H1 (cell line): ENCODE measurements around the gene MOCS1. TPM values are rescaled to one million over a fixed set of nuclear protein-coding genes. Genes with fewer than 3 reads are reported as not detected.

ENCODE experiments used
- CTCF ChIA-PET: fragments of 300-600 bp; sonication (Branson Sonifier 250); formaldehyde crosslinking; loops from one replicate; lab custom pipeline; 2021; ENCODE audit not compliant: partially characterized antibody; lab: Charles Lee
- POLR2A ChIA-PET: fragments of 300-600 bp; sonication (Branson Sonifier 250); formaldehyde crosslinking; loops from one replicate; lab custom pipeline; 2021; ENCODE audit warnings: inconsistent platforms; ENCODE audit not compliant: partially characterized antibody; lab: Charles Lee
- DNase-seq, 2 experiments: peaks; one replicate each; pipeline versions ENCODE4 v3.0.0 to v3.0.0-alpha.2; 2010 to 2022; ENCODE audit warnings: low spot score in 2 of 2, low read depth in 1 of 2, mixed read lengths in 1 of 2
- FAIRE-seq: peaks from 2 replicates; lab custom pipeline; 2011; peaks lifted over from hg19 to GRCh38; lab: Jason Lieb, UNC
- H2AFZ ChIP-seq: 2 replicates; pipeline ENCODE4 v1.8.1; 2012; ENCODE audit warnings: low read length, inconsistent platforms
- H2AK5ac ChIP-seq: 2 replicates; pipeline ENCODE4 v1.6.1; 2013; ENCODE audit warnings: low read depth, low read length
- H2BK120ac ChIP-seq: replicated peaks from 2 replicates; pipeline ENCODE3; 2013; ENCODE audit warnings: low read depth, low read length, inconsistent platforms
- H2BK12ac ChIP-seq: 2 replicates; pipeline ENCODE4 v1.6.1; 2013; ENCODE audit warnings: low read depth, low read length
- H2BK15ac ChIP-seq: 2 replicates; pipeline ENCODE4 v1.6.1; 2013; ENCODE audit warnings: low read length
- H2BK20ac ChIP-seq: 2 replicates; pipeline ENCODE4 v1.6.1; 2013; ENCODE audit warnings: low read length
- H2BK5ac ChIP-seq: 2 replicates; pipeline ENCODE4 v1.6.1; 2013; ENCODE audit warnings: low read depth, low read length
- H3K14ac ChIP-seq: 2 replicates; pipeline ENCODE4 v1.6.1; 2013; ENCODE audit warnings: inconsistent platforms; ENCODE audit not compliant: insufficient read length
- H3K18ac ChIP-seq: 2 replicates; pipeline ENCODE4 v1.6.1; 2013; ENCODE audit warnings: low read length; ENCODE audit errors: extremely low read depth
- H3K23ac ChIP-seq: 2 replicates; pipeline ENCODE4 v1.6.1; 2013; ENCODE audit warnings: inconsistent platforms; ENCODE audit not compliant: insufficient read length
- H3K23me2 ChIP-seq: 2 replicates; pipeline ENCODE4 v1.6.1; 2013; ENCODE audit warnings: low read depth, low read length
- H3K27ac ChIP-seq: 2 replicates; pipeline ENCODE4 v1.6.1; 2011; ENCODE audit warnings: low read depth, low read length, inconsistent platforms
- H3K27me3 ChIP-seq, 4 experiments: replicated peaks in 1 of 4; 1 replicate in 1 of 4; 2 replicates in 3 of 4; pipeline versions ENCODE4 v1.6.1 to v1.8.1; 2011 to 2013; ENCODE audit warnings: low read length in 3 of 4, mild to moderate bottlenecking in 3 of 4, inconsistent platforms in 2 of 4, mixed read lengths in 2 of 4, moderate library complexity in 1 of 4; ENCODE audit not compliant: control insufficient read depth in 3 of 4, insufficient read depth in 3 of 4; ENCODE audit errors: extremely low read depth in 1 of 4
- H3K36me3 ChIP-seq, 4 experiments: 2 replicates each; pipeline versions ENCODE4 v1.6.1 to v1.8.1; 2011 to 2013; ENCODE audit warnings: mild to moderate bottlenecking in 4 of 4, low read length in 3 of 4, moderate library complexity in 2 of 4, control low read depth in 1 of 4, inconsistent platforms in 1 of 4; ENCODE audit not compliant: insufficient read depth in 4 of 4, control insufficient read depth in 2 of 4
- H3K4ac ChIP-seq: replicated peaks from 2 replicates; pipeline ENCODE3; 2013; ENCODE audit warnings: low read length, low read depth, mixed read lengths, inconsistent platforms; ENCODE audit not compliant: insufficient read length
- H3K4me1 ChIP-seq, 4 experiments: replicated peaks in 1 of 4; 1 replicate in 1 of 4; 2 replicates in 3 of 4; pipeline versions ENCODE4 v1.6.1 to v1.8.1; 2011 to 2013; ENCODE audit warnings: low read length in 3 of 4, inconsistent platforms in 2 of 4, mixed read lengths in 1 of 4; ENCODE audit not compliant: insufficient read depth in 4 of 4, control insufficient read depth in 3 of 4
- H3K4me2 ChIP-seq, 2 experiments: 2 replicates each; pipeline versions ENCODE4 v1.6.1 to v1.8.1; 2011 to 2013; ENCODE audit warnings: low read depth in 2 of 2, low read length in 2 of 2, control low read depth in 1 of 2, inconsistent platforms in 1 of 2, mild to moderate bottlenecking in 1 of 2; ENCODE audit not compliant: insufficient read depth in 1 of 2
- H3K4me3 ChIP-seq, 4 experiments: fragments of 200-600, 300-600 bp in 1 of 4; sonication (generic), shearing (Covaris generic), sonication (Bioruptor Twin) in 1 of 4; 2 replicates each; pipeline versions ENCODE4 v1.5.1 to v1.8.1; 2011 to 2016; ENCODE audit warnings: low read length in 4 of 4, low read depth in 3 of 4, control low read depth in 2 of 4, inconsistent platforms in 2 of 4, mild to moderate bottlenecking in 2 of 4, mixed read lengths in 1 of 4, moderate library complexity in 1 of 4; ENCODE audit not compliant: insufficient read depth in 2 of 4; ENCODE audit errors: extremely low read depth in 1 of 4
- H3K56ac ChIP-seq: replicated peaks from 2 replicates; pipeline ENCODE3; 2013; ENCODE audit warnings: low read depth, mild to moderate bottlenecking, mixed read lengths, low read length, inconsistent platforms; ENCODE audit not compliant: insufficient read length
- H3K79me1 ChIP-seq: 2 replicates; pipeline ENCODE4 v1.6.1; 2013; ENCODE audit warnings: low read depth, low read length, control low read depth
- H3K79me2 ChIP-seq, 2 experiments: 2 replicates each; pipeline versions ENCODE4 v1.6.1 to v1.8.1; 2012 to 2013; ENCODE audit warnings: low read length in 2 of 2, mild to moderate bottlenecking in 2 of 2, inconsistent platforms in 1 of 2; ENCODE audit not compliant: insufficient read depth in 2 of 2, control insufficient read depth in 1 of 2
- H3K9ac ChIP-seq, 4 experiments: replicated peaks in 1 of 4; 1 replicate in 1 of 4; 2 replicates in 3 of 4; pipeline versions ENCODE4 v1.6.1 to v1.8.1; 2011 to 2013; ENCODE audit warnings: low read depth in 3 of 4, low read length in 3 of 4, control low read depth in 2 of 4, mild to moderate bottlenecking in 2 of 4, moderate library complexity in 2 of 4, inconsistent platforms in 1 of 4; ENCODE audit errors: extremely low read depth in 1 of 4
- H3K9me3 ChIP-seq, 2 experiments: 2 replicates each; pipeline versions ENCODE4 v1.6.1 to v1.8.1; 2012 to 2013; ENCODE audit warnings: mild to moderate bottlenecking in 2 of 2, moderate library complexity in 2 of 2, control low read depth in 1 of 2, inconsistent platforms in 1 of 2, low read depth in 1 of 2, low read length in 1 of 2, mixed read lengths in 1 of 2; ENCODE audit not compliant: insufficient read depth in 2 of 2
- H4K20me1 ChIP-seq, 2 experiments: replicated peaks in 1 of 2; 2 replicates each; pipeline versions ENCODE3 to v1.8.1; 2011 to 2013; ENCODE audit warnings: inconsistent platforms in 2 of 2, low read length in 2 of 2, mild to moderate bottlenecking in 1 of 2; ENCODE audit not compliant: insufficient read depth in 2 of 2, control insufficient read depth in 1 of 2
- H4K5ac ChIP-seq: 2 replicates; pipeline ENCODE4 v1.6.1; 2013; ENCODE audit warnings: low read length, low read depth, mixed read lengths, inconsistent platforms; ENCODE audit not compliant: insufficient read length
- H4K8ac ChIP-seq: 2 replicates; pipeline ENCODE4 v1.8.0; 2013; ENCODE audit warnings: mild to moderate bottlenecking, moderate library complexity, low read length, inconsistent platforms; ENCODE audit not compliant: insufficient read depth; ENCODE audit errors: extremely low read depth
- H4K91ac ChIP-seq: replicated peaks from 2 replicates; pipeline ENCODE3; 2013; ENCODE audit warnings: low read length, mixed read lengths, inconsistent platforms; ENCODE audit not compliant: insufficient read length
- EP300 ChIP-seq, 2 experiments: IDR thresholded peaks; 1 replicate in 1 of 2; 2 replicates in 1 of 2; pipeline ENCODE4 v1.6.1; 2011 to 2012; ENCODE audit warnings: low read depth in 2 of 2, low read length in 2 of 2, mild to moderate bottlenecking in 2 of 2, borderline replicate concordance in 1 of 2, inconsistent platforms in 1 of 2, moderate library complexity in 1 of 2
- FOSL1 ChIP-seq: IDR thresholded peaks from 2 replicates; pipeline ENCODE4 v1.6.1; 2011; ENCODE audit warnings: mild to moderate bottlenecking, low read depth, low read length, moderate library complexity; ENCODE audit not compliant: insufficient read depth
- NANOG ChIP-seq: IDR thresholded peaks from 2 replicates; pipeline ENCODE4 v1.6.1; 2011; ENCODE audit warnings: low read length, low read depth, mild to moderate bottlenecking, inconsistent platforms; ENCODE audit not compliant: insufficient read depth, poor library complexity, severe bottlenecking
- SP2 ChIP-seq: IDR thresholded peaks from 2 replicates; pipeline ENCODE4 v1.6.1; 2012; ENCODE audit warnings: mild to moderate bottlenecking, low read length, inconsistent platforms
- TBP ChIP-seq: IDR thresholded peaks from 2 replicates; pipeline ENCODE4 v1.6.1; 2011; ENCODE audit warnings: low read depth, low read length, improper control_type of control experiment
- WGBS, 2 experiments: shearing (Covaris generic) in 1 of 2; methylation state at CpG; one replicate each; pipeline versions ENCODE4 v1.1.6 to v1.1.7; 2013 to 2015; ENCODE audit warnings: low lambda C conversion rate in 2 of 2, mixed read lengths in 2 of 2, inconsistent platforms in 1 of 2, low coverage in 1 of 2, missing lambda C conversion rate in 1 of 2; ENCODE audit not compliant: insufficient replicate concordance in 2 of 2, insufficient coverage in 1 of 2, insufficient read length in 1 of 2; ENCODE audit errors: extremely low coverage in 1 of 2, missing lambda C conversion rate in 1 of 2; 5-methylcytosine and 5-hydroxymethylcytosine counted together
- polyA plus RNA-seq, 7 experiments: library from polyadenylated mRNA; depleted of rRNA in 3 of 7; stranded (reverse) in 5 of 7; unstranded in 2 of 7; fragments of >200 nt in 5 of 7; fragments of 200-250 nt in 2 of 7; gene quantifications; 1 replicate in 5 of 7; 2 replicates in 1 of 7; 4 replicates in 1 of 7; pipeline versions ENCODE4 v1.2.1 to v1.2.3, GENCODE V29; 2011 to 2013; ENCODE audit warnings: missing spikeins in 2 of 7, mixed read lengths in 2 of 7
- total RNA-seq: library from RNA; stranded (reverse); fragmentation: NEBNext Ultra II Directional; extraction: Animal tissue kit (Norgen Biotek cat#: 25700); gene quantifications from 2 replicates; pipeline ENCODE4 v1.2.1, GENCODE V29; 2021

Gene MOCS1
- total and polyA plus RNA-seq, 2 of the 8 experiments (the other 6 are each of a cell fraction or from before 2014, with no cell fraction given): 13.4 to 19.7 TPM

GRCh38 chr6:39926668-39927067, 7.6 kb downstream of the MOCS1 start:
- no peak overlapping the region for H2AK5ac ChIP-seq
- DNase-seq (no peak), FAIRE-seq (no peak)
- H3K27me3 ChIP-seq: peaks cover 0 to 1% (median 0%) of the 10 kb centered on the region in 4 experiments; a peak in 1 of 7 replicates
- peaks cover 0 to 1% of the 10 kb centered on the region in 2 experiments for H4K20me1 ChIP-seq
- peaks cover 3 to 22% (median 10%) of the 10 kb centered on the region in 4 experiments for H3K36me3 ChIP-seq
- H3K9ac ChIP-seq: no peak overlapping the region
- ChIA-PET CTCF (no interaction called here), POLR2A (interaction anchor here (2.1 kb wide), 1 partner anchor 23 kb away, joined by 6 read pairs; no protein-coding TSS in a partner anchor)
- peaks cover 0 to 7% of the 10 kb centered on the region in 2 experiments; a peak in 2 of 4 replicates for H3K9me3 ChIP-seq
- no peak for TF ChIP-seq FOSL1
- no peak for TF ChIP-seq TBP
- TF ChIP-seq SP2: no peak
- no peak for TF ChIP-seq NANOG
- TF ChIP-seq EP300 (IDR thresholded peaks at IDR 0.05; ENCODE audit: borderline replicate concordance in 1 of 2, low read depth in 2 of 2, low read length in 2 of 2): no peak
- no peak overlapping the region for H4K5ac ChIP-seq
- H2BK12ac ChIP-seq: no peak overlapping the region
- H3K23me2 ChIP-seq: no peaks in the 10 kb centered on the region
- no peak overlapping the region for H3K56ac ChIP-seq
- no peak overlapping the region for H4K91ac ChIP-seq
- H3K27ac ChIP-seq: no peak overlapping the region
- H2BK20ac ChIP-seq: no peak overlapping the region
- no peak overlapping the region for H3K14ac ChIP-seq
- H3K79me1 ChIP-seq: peaks cover 2% of the 10 kb centered on the region; the same call in 1 of the 2 replicates
- no peak overlapping the region for H3K23ac ChIP-seq
- no peak overlapping the region for H2BK5ac ChIP-seq
- no peak overlapping the region for H2BK120ac ChIP-seq
- no peak overlapping the region for H3K18ac ChIP-seq
- H3K4me1 ChIP-seq: no peaks in the 10 kb centered on the region
- no peak overlapping the region for H3K4me3 ChIP-seq
- no peak overlapping the region for H4K8ac ChIP-seq
- no peak overlapping the region for H2AFZ ChIP-seq
- no peak overlapping the region for H2BK15ac ChIP-seq
- no peaks in the 10 kb centered on the region; a peak in 1 of 4 replicates for H3K79me2 ChIP-seq
- no peak overlapping the region for H3K4ac ChIP-seq
- no peak overlapping the region for H3K4me2 ChIP-seq
- 100% methylated on average over 2 of the region's 3 CpGs; no CpG with 5 or more reads in 1 of the 2 experiments for WGBS, 2 experiments
